Prostate gland (tissue), 2 donors: Measurements from ENCODE around the gene EHBP1. TPM values are rescaled to one million over a fixed set of nuclear protein-coding genes. Genes with fewer than 3 reads are reported as not detected.

ENCODE experiments used
- DNase-seq: peaks from one replicate; pipeline ENCODE4 v3.0.0-alpha.2; 2019; ENCODE audit warnings: low spot score
- H3K27ac ChIP-seq, 2 donors: fragments of 200-600 bp; sonication (generic); 2 replicates each; pipeline ENCODE4 v1.5.1; 2017 to 2019
- H3K27me3 ChIP-seq: fragments of 200-600 bp; sonication (generic); replicated peaks from 2 replicates; pipeline ENCODE4 v1.5.1; 2019; ENCODE audit not compliant: insufficient read depth
- H3K36me3 ChIP-seq, 2 donors: fragments of 200-600 bp; sonication (generic); 1 replicate in 1 of 2; 2 replicates in 1 of 2; pipeline versions ENCODE4 v1.5.1 to v1.8.1; 2017 to 2019
- H3K4me1 ChIP-seq: fragments of 200-600 bp; sonication (generic); replicated peaks from 2 replicates; pipeline ENCODE4 v1.5.1; 2019
- H3K4me3 ChIP-seq, 2 donors: fragments of 200-600 bp; sonication (generic); 2 replicates each; pipeline ENCODE4 v1.5.1; 2017 to 2019
- H3K9me3 ChIP-seq: fragments of 200-600 bp; sonication (generic); 2 replicates; pipeline ENCODE4 v1.5.1; 2017
- CTCF ChIP-seq, 4 experiments: fragments of 200-600 bp in 2 of 4; fragments of 450-650 bp in 2 of 4; sonication (generic) in 2 of 4; IDR thresholded peaks; 1 replicate in 3 of 4; 2 replicates in 1 of 4; pipeline ENCODE4 v1.5.1; 2016 to 2019; ENCODE audit warnings: antibody characterized with exemption in 4 of 4, mild to moderate bottlenecking in 2 of 4, moderate library complexity in 2 of 4
- POLR2A ChIP-seq: fragments of 450-650 bp; IDR thresholded peaks from one replicate; pipeline ENCODE4 v1.6.1; 2016; ENCODE audit warnings: antibody characterized with exemption, mild to moderate bottlenecking
- POLR2AphosphoS5 ChIP-seq: sonication (generic); formaldehyde crosslinking; IDR thresholded peaks from one replicate; pipeline ENCODE4 v1.6.1; 2017; ENCODE audit warnings: antibody characterized with exemption
- WGBS: methylation state at CpG from one replicate; pipeline ENCODE4 v1.1.5; 2018; 5-methylcytosine and 5-hydroxymethylcytosine counted together
- intact Hi-C: fragments of 100-400 bp; cut with DNase I; formaldehyde crosslinking; loops from one replicate; pipeline ENCODE4 v1.14.2; 2022
- total RNA-seq, 2 donors: library from RNA; depleted of rRNA; stranded (reverse); fragments of >200 nt; gene quantifications; one replicate each; pipeline ENCODE4 v1.1.0, GENCODE V29; 2016

The EHBP1 gene
- total RNA-seq, 2 donors from 2014 or later = 26.5 to 30.3 TPM

- no peaks in the 10 kb centered on the region for H3K36me3 ChIP-seq
- H3K9me3 ChIP-seq = no peaks in the 10 kb centered on the region
- TF ChIP-seq POLR2AphosphoS5 (no peak), CTCF (IDR thresholded peaks at IDR 0.05) (no peak), POLR2A (no peak)
- H3K27me3 ChIP-seq = no peaks in the 10 kb centered on the region
- intact Hi-C loops = no loop called here
- H3K4me3 ChIP-seq = no peak overlapping the region
- WGBS = 95% methylated on average over 3 of the region's 3 CpGs
- DNase-seq = no peak
- no peaks in the 10 kb centered on the region for H3K4me1 ChIP-seq
- no peak overlapping the region for H3K27ac ChIP-seq
These were observed 168.1 kb downstream of the EHBP1 start for GRCh38 chr2:62873603-62874002.

GRCh38 chr2:62874881-62875383, 169.4 kb downstream of the EHBP1 start:
- no peaks in the 10 kb centered on the region for H3K27me3 ChIP-seq
- H3K4me3 ChIP-seq = no peak overlapping the region
- no peak for DNase-seq
- H3K9me3 ChIP-seq = no peaks in the 10 kb centered on the region
- no peaks in the 10 kb centered on the region for H3K36me3 ChIP-seq
- TF ChIP-seq POLR2AphosphoS5 (no peak), CTCF (IDR thresholded peaks at IDR 0.05) (no peak), POLR2A (no peak)
- H3K4me1 ChIP-seq = no peaks in the 10 kb centered on the region
- 95% methylated on average over 6 of the region's 6 CpGs for WGBS
- intact Hi-C loops = no loop called here
- H3K27ac ChIP-seq = no peak overlapping the region

- Histone ChIP-seq H3K36me3 (no peaks in the 10 kb centered on the region), H3K4me3 (no peak overlapping the region), H3K4me1 (no peaks in the 10 kb centered on the region), H3K27me3 (no peaks in the 10 kb centered on the region), H3K9me3 (no peaks in the 10 kb centered on the region), H3K27ac (no peak overlapping the region)
- WGBS = 76% methylated on average over 4 of the region's 4 CpGs
- intact Hi-C loops = no loop called here
- TF ChIP-seq CTCF (IDR thresholded peaks at IDR 0.05) (no peak), POLR2A (no peak), POLR2AphosphoS5 (no peak)
- DNase-seq = no peak
These were observed 175.8 kb downstream of the EHBP1 start for GRCh38 chr2:62881162-62881795.

- TF ChIP-seq POLR2A = no peak
- Histone ChIP-seq H3K4me1 (no peaks in the 10 kb centered on the region), H3K27me3 (no peaks in the 10 kb centered on the region), H3K27ac (no peak overlapping the region), H3K36me3 (no peaks in the 10 kb centered on the region), H3K9me3 (no peaks in the 10 kb centered on the region), H3K4me3 (no peak overlapping the region)
- no peak for DNase-seq
- intact Hi-C loops = no loop called here
- 94% methylated on average over 7 of the region's 7 CpGs for WGBS
These were observed 178.1 kb downstream of the EHBP1 start for GRCh38 chr2:62883629-62884028.

GRCh38 chr2:62884086-62884485, 178.6 kb downstream of the EHBP1 start:
- intact Hi-C loops = no loop called here
- TF ChIP-seq POLR2AphosphoS5 = no peak

GRCh38 chr2:62884514-62884913, 179.0 kb downstream of the EHBP1 start:
- 71% methylated on average over 1 of the region's 1 CpG for WGBS
- no peaks in the 10 kb centered on the region for H3K4me1 ChIP-seq
- no peak for DNase-seq
- intact Hi-C loops = no loop called here
- no peaks in the 10 kb centered on the region for H3K9me3 ChIP-seq
- no peak overlapping the region for H3K27ac ChIP-seq
- no peak overlapping the region for H3K4me3 ChIP-seq
- H3K27me3 ChIP-seq = no peaks in the 10 kb centered on the region
- TF ChIP-seq POLR2AphosphoS5 = no peak
- no peak for TF ChIP-seq CTCF (IDR thresholded peaks at IDR 0.05)
- TF ChIP-seq POLR2A = no peak
- no peaks in the 10 kb centered on the region for H3K36me3 ChIP-seq

More at GRCh38 chr2:62884086-62884485, 178.6 kb downstream of the EHBP1 start:
- no peaks in the 10 kb centered on the region for H3K27me3 ChIP-seq
- H3K4me3 ChIP-seq = no peak overlapping the region
- H3K4me1 ChIP-seq = no peaks in the 10 kb centered on the region
- H3K9me3 ChIP-seq = no peaks in the 10 kb centered on the region
- H3K36me3 ChIP-seq = no peaks in the 10 kb centered on the region
- H3K27ac ChIP-seq = no peak overlapping the region
- 90% methylated on average over 2 of the region's 2 CpGs for WGBS
- no peak for DNase-seq
